ENCODE measurements around the gene CAMKK1. TPM values are rescaled to one million over a fixed set of nuclear protein-coding genes. Genes with fewer than 3 reads are reported as not detected.
A peak's percentile ranks its signal among the peaks of the same experiment; 100 is the strongest.

CAMKK1 gene
- polyA plus RNA-seq, 1 donor (not counting 4 experiments of a cell fraction or from before 2014, with no cell fraction given): 2.5 TPM

DNA sequence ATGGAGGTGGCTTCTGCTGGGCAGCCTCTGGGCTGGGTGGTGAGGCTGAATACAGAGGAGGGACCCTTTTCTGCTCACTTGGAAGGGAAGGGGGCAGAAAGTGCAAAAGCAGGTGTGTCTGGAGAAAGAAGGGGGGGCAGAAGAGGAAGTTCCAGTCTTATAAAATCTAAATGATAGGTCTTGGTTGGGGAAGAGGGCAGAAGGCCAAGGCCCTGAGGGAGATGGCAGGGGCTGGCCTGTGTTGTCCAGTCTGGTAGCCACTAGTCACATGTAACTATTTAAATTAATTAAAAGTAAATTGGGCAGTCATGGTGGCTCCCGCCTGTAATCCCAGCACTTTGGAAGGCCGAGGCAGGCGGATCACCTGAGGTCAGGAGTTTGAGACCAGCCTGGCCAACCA, 2.5 kb upstream of the CAMKK1 start:
- H3K79me2 ChIP-seq (ENCODE audit: control insufficient read depth, insufficient read depth, low read length): no peaks in the 10 kb centered on the region
- no peak overlapping the region for H3K27ac ChIP-seq (ENCODE audit: control insufficient read depth, insufficient read depth, low read length)
- no peak overlapping the region for H3K4me2 ChIP-seq (ENCODE audit: control insufficient read depth, extremely low read depth, insufficient read depth, low read depth, low read length)
- H3K9me1 ChIP-seq (ENCODE audit: control insufficient read depth, extremely low read depth, insufficient read depth, low read length): no peaks in the 10 kb centered on the region
- no peaks in the 10 kb centered on the region for H4K20me1 ChIP-seq (ENCODE audit: control insufficient read depth, extremely low read depth, insufficient read depth, low read length)
- no peak for DNase-seq (ENCODE audit: low read depth, low spot score)
- H3K4me3 ChIP-seq (ENCODE audit: control insufficient read depth in 2 of 3, extremely low read depth in 1 of 3, insufficient read depth in 2 of 3, low read depth in 1 of 3, low read length in 3 of 3): no peak overlapping the region
- H3K9ac ChIP-seq (ENCODE audit: control insufficient read depth, extremely low read depth, insufficient read depth, low read length): no peak overlapping the region
- H2AFZ ChIP-seq (ENCODE audit: control insufficient read depth, low read length): no peak overlapping the region
- TF ChIP-seq EZH2 (IDR thresholded peaks at IDR 0.05; ENCODE audit: low read length): no peak
- TF ChIP-seq, protein P1, sequence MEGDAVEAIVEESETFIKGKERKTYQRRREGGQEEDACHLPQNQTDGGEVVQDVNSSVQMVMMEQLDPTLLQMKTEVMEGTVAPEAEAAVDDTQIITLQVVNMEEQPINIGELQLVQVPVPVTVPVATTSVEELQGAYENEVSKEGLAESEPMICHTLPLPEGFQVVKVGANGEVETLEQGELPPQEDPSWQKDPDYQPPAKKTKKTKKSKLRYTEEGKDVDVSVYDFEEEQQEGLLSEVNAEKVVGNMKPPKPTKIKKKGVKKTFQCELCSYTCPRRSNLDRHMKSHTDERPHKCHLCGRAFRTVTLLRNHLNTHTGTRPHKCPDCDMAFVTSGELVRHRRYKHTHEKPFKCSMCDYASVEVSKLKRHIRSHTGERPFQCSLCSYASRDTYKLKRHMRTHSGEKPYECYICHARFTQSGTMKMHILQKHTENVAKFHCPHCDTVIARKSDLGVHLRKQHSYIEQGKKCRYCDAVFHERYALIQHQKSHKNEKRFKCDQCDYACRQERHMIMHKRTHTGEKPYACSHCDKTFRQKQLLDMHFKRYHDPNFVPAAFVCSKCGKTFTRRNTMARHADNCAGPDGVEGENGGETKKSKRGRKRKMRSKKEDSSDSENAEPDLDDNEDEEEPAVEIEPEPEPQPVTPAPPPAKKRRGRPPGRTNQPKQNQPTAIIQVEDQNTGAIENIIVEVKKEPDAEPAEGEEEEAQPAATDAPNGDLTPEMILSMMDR (optimal IDR thresholded peaks at IDR 0.05 in 1 of 3, IDR thresholded peaks at IDR 0.05 in 1 of 3, conservative IDR thresholded peaks at IDR 0.05 in 1 of 3; ENCODE audit: extremely low read depth in 1 of 3, insufficient read depth in 2 of 3, low read length in 3 of 3): no peak
- no peak for FAIRE-seq
- H3K9me3 ChIP-seq (ENCODE audit: control insufficient read depth, low read depth, low read length): no peaks in the 10 kb centered on the region
- H3K4me1 ChIP-seq (ENCODE audit: control insufficient read depth, extremely low read depth, insufficient read depth, low read length): peaks cover 25% of the 10 kb centered on the region
- no peaks in the 10 kb centered on the region for H3K36me3 ChIP-seq (ENCODE audit: control insufficient read depth in 2 of 2, extremely low read depth in 1 of 2, insufficient read depth in 2 of 2, low read length in 2 of 2)
- no peaks in the 10 kb centered on the region for H3K27me3 ChIP-seq (ENCODE audit: control insufficient read depth, extremely low read depth, insufficient read depth, low read length)
- dilution Hi-C loops (cut with MboI; ENCODE audit: extremely low pct_ligation_motif_present, low sequenced_read_pairs): no loop called here

DNA sequence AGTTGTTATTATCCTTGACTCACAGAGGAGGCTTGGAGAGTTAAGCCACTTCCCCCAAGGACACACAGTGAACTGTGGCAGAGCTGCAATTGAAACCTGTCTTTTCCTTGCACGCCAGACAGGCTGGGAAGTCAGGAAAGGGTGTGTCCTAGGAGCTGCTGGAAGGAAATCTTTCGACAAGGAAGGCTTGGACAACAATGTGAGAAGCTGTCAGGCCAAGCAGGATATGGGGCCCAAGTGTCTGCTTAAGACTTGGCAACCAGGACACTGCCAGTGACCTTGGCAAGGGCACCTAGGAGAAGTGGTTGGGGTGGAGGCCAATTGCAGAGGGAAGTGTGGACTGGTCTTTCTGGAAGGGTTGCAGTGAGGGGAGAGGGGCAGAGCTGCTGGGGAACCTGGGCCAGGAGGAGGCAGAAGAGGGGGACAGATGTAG, 2.1 kb upstream of the CAMKK1 start:
- FAIRE-seq: no peak
- no peaks in the 10 kb centered on the region for H3K36me3 ChIP-seq (ENCODE audit: control insufficient read depth in 2 of 2, extremely low read depth in 1 of 2, insufficient read depth in 2 of 2, low read length in 2 of 2)
- H3K9ac ChIP-seq (ENCODE audit: control insufficient read depth, extremely low read depth, insufficient read depth, low read length): no peak overlapping the region
- no peaks in the 10 kb centered on the region for H3K79me2 ChIP-seq (ENCODE audit: control insufficient read depth, insufficient read depth, low read length)
- no peak overlapping the region for H3K4me2 ChIP-seq (ENCODE audit: control insufficient read depth, extremely low read depth, insufficient read depth, low read depth, low read length)
- no peaks in the 10 kb centered on the region for H3K9me3 ChIP-seq (ENCODE audit: control insufficient read depth, low read depth, low read length)
- DNase-seq (ENCODE audit: low read depth, low spot score): no peak
- H3K27me3 ChIP-seq (ENCODE audit: control insufficient read depth, extremely low read depth, insufficient read depth, low read length): no peaks in the 10 kb centered on the region
- H2AFZ ChIP-seq (ENCODE audit: control insufficient read depth, low read length): peak overlapping the region; percentile 7
- no peaks in the 10 kb centered on the region for H3K9me1 ChIP-seq (ENCODE audit: control insufficient read depth, extremely low read depth, insufficient read depth, low read length)
- no peak for TF ChIP-seq EZH2 (IDR thresholded peaks at IDR 0.05; ENCODE audit: low read length)
- TF ChIP-seq, protein P1 (optimal IDR thresholded peaks at IDR 0.05 in 1 of 3, IDR thresholded peaks at IDR 0.05 in 1 of 3, conservative IDR thresholded peaks at IDR 0.05 in 1 of 3; ENCODE audit: extremely low read depth in 1 of 3, insufficient read depth in 2 of 3, low read length in 3 of 3): no peak
- H4K20me1 ChIP-seq (ENCODE audit: control insufficient read depth, extremely low read depth, insufficient read depth, low read length): no peaks in the 10 kb centered on the region
- no peak overlapping the region for H3K27ac ChIP-seq (ENCODE audit: control insufficient read depth, insufficient read depth, low read length)
- dilution Hi-C loops (cut with MboI; ENCODE audit: extremely low pct_ligation_motif_present, low sequenced_read_pairs): no loop called here
- H3K4me3 ChIP-seq (ENCODE audit: control insufficient read depth in 2 of 3, extremely low read depth in 1 of 3, insufficient read depth in 2 of 3, low read depth in 1 of 3, low read length in 3 of 3): no peak overlapping the region
- H3K4me1 ChIP-seq (ENCODE audit: control insufficient read depth, extremely low read depth, insufficient read depth, low read length): peaks cover 29% of the 10 kb centered on the region

Data from keratinocyte (primary cell).